HG03439 (cell line): ENCODE measurements around the gene CARD14.
A peak's percentile ranks its signal among the peaks of the same experiment; 100 is the strongest.
"Not testable (repeated sequence)": the region's sequence is repeated elsewhere in the genome, so short reads cannot be mapped to it uniquely, and the experiment has no call there.

Source experiments
- ATAC-seq: cut with Tn5 transposase; IDR thresholded peaks from one replicate; pipeline ENCODE4 v1.9.1; 2021; ENCODE audit warnings: mild to moderate bottlenecking, moderate library complexity; ENCODE audit not compliant: unreplicated experiment

Gene CARD14

DNA sequence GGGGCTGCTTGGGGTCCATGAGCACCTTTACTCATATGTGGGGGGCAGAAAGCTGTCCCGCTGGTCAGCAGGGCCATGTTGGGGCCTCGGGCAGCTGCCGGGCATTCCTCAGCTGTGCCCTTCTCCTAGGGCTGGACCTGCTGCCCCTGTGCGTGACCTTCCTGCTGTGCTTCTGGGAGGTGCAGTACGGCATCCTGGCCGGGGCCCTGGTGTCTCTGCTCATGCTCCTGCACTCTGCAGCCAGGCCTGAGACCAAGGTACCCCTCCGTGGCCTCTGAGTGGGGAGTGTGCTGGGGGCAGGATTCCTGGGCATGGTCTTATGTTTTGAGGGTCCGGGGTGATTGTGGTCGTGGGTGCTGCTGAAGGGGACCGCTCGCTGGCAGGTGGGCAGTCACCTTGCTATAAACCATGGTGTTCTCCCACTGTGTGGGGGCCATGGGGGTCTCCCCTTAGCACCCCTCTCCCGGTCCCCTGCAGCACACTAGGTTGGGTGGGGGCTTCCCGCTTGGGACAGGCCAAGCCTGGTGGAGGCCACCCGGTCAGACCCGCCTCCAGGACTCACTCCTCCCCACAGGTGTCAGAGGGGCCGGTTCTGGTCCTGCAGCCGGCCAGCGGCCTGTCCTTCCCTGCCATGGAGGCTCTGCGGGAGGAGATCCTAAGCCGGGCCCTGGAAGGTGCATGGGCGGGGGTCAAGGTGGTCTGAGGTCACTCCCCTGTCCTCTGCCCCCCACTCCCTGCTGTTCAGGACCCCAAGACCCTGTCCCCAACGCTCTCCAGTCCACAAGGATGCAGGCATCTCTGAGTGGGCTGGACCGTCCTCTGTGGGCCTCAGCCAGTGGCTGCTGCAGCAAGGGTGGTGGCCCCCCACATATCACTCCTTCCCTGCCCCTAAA lies 78.4 kb downstream of the CARD14 start:
- ATAC-seq: no peak

DNA sequence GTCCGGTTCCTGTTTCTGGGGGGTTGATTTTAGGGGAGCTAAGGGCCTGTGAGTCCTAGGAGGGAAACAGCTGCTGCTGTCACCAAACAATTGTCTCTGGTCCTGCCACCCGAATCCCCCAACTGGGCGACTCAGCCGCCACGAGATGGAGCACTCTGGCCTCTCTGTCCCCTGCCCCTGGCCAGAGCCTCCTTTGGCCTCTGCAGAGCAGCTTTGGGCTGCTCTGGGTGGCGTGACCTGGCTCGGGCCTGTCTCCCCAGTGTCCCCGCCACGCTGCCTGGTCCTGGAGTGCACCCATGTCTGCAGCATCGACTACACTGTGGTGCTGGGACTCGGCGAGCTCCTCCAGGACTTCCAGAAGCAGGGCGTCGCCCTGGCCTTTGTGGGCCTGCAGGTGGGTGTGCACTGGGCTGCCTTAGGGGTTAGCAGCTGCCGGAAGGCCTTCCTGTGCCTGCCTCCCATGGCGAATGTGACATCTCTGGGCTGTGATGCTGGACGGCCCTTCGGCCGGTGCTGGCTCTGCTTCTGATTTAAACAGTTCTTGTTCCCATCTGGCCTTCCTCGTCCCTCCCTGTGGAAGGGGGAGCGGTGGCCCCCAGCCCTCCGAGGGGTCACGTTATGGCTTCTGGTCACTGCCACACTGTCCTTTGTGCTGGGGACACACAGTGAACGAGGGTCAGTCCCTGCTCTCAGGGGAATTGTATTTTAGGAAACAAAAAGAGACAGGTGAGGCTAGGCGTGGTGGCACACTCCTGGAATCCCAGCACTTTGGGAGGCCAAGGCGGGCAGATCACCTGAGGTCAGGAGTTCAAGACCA lies 79.3 kb downstream of the CARD14 start:
- ATAC-seq: no peak

DNA sequence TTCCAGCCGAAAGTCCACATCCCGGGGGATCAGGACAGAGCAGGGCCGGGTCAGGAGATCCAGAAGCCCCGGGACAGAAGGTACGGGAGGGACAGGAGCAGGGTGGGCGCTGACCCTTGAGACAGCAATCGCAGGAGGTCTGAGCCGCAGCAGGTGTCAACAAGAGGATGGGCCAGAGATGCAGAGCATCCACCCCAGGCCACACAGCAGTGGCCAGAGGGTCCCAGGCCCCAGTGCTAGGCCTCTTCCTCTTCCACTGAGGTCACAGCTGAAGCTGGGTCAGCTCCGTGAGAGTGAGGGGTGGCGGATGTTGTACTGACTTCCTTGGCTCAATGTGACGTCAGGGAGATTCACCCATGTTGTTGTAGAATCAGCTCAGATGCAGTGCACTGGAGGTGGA lies 82.1 kb downstream of the CARD14 start:
- ATAC-seq: no peak

DNA sequence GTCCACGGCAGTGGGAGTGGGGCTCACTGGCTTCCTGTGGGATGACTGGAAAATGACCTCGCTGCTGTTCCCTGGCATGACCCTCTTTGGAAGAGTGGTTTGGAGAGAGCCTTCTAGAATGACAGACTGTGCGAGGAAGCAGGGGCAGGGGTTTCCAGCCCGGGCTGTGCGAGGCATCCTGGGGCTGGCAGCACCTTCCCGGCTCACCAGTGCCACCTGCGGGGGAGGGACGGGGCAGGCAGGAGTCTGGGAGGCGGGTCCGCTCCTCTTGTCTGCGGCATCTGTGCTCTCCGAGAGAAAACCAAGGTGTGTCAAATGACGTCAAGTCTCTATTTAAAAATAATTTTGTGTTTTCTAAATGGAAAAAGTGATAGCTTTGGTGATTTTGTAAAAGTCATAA lies 83.0 kb downstream of the CARD14 start:
- no peak for ATAC-seq

DNA sequence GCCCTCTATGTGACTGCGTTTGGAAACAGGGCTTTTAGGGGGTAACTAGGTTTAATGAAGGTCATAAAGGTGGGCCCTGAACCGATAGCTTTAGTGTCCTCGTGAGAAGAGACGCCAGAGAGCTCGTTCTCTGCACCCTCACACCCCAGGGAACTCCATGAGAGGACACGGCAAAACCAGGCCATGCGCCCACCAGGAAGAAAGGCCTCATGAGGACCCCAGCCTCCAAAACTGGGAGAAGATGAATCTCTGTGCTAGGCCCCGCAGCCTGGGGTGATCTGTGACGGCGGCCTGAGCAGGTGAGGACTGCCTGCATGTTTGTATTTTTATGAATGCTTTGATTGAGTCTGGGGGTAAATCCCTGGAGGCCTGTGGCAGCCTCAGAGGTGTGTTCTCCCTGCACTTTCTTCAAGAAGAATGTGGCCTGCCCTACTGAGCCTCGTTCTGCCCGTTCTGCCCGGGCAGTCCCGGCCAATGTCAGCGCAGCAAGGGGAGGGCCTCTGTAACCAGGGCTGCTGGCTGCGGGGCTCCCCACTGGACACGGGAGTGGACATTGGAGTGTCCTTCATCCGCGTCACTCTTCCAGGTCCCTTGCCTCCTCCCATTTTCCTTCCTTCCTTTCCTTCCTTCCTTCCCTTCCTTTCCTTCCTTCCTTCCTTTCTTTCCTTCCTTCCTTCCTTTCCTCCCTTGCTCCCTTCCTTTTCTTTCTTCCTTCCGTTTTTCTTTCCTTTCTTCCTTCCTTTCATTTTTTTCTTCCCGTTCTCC lies 84.0 kb downstream of the CARD14 start:
- no peak for ATAC-seq

DNA sequence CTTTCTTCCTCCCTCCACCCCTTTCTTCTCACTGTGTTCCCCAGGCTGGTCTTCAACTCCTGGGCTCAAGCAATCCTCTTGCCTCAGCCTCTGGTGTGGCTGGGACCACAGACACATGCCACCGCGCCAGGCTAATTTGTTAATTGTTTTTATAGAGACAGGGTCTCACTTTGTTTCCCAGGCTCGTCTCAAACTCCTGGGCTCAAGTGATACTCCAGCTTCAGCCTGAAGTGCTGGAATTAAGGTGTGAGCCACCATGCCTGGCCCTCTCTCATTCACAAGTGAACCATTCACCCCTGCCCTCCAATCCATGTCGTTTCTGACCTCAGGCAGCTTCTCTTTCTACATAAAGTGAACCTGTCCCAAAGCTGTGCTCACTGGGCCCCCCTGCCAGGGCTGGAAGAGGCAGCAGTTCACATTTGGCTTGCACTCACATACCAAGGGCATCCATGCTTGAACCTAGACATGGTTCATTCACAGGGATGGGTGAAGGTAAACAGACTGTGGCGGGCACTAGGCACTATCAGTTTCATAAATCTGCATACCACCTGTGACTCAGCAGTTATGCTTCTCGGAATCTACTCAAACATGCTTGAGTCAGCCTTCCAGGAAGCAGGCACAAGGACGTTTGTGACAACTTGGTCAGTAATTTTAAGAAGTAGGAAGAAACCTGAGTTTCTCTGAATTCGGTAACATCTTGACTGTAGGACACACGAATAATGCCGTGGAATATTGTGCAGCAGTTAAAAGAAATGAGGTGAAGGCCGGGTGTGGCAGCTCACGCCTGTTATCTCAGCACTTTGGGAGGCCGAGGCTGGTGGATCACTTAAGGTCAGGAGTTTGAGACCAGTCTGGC lies 84.8 kb downstream of the CARD14 start:
- peak; percentile 68 for ATAC-seq

DNA sequence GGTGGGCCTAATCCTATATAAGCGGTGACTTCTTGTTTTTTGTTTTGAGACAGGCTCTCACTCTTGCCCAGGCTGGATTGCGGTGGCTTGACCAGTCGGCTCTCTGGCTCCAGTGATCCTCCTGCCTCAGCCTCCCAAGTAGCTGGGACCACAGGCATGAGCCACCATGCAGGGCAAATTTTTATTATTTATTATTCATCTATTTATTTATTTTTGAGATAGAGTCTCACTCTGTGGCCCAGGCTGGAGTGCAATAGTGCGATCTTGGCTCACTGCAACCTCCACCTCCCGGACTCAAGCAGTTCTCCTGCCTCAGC lies 86.2 kb downstream of the CARD14 start:
- ATAC-seq: no peak

DNA sequence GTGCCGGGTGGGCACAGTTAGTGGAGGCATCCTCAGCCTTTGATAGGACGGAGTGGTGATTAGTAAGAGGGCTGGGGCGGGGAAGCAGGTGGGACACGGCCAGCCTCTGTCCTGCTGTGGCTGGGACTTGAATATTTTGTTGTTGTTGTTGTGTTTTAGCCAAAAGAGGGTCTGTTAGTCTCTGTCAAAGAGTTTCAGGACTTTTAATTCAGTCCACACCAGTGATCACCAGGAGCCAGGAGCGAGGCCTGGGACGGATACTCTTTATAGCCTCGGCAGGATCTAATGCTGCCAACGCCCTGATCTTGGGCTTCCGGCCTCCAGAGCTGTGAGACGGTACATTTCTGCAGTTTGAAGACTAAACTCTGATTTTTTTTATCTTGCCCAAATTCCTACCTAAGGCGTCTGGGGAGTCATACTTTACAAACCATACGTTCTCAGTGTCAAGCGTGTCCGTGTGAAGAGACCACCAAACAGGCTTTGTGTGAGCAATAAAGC lies 87.9 kb downstream of the CARD14 start:
- no peak for ATAC-seq

DNA sequence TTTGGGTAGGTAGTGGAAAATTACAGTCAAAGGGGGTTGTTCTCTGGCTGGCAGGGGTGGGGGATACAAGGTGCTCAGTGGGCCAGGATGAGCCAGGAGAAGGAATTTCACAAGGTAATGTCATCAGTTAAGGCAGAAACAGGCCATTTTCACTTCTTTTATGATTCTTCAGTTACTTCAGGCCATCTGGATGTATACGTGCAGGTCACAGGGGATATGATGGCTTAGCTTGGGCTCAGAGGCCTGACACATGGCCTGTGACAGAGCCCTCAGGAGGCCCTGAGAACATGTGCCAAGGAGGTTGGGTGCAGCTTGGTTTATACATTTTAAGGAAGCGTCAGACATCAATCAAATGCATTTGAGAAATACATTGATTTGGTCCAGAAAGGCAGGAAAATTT lies 88.5 kb downstream of the CARD14 start:
- not testable (repeated sequence) for ATAC-seq
